Astrocyte of the hippocampus (primary cell): ENCODE data around the gene ARHGEF25.
"Not testable (repeated sequence)": the region's sequence is repeated elsewhere in the genome, so short reads cannot be mapped to it uniquely, and the experiment has no call there.

Experiments
- DNase-seq: peaks from one replicate; pipeline ENCODE4 v3.0.0; 2011; ENCODE audit warnings: low read depth, low spot score

The ARHGEF25 gene

DNA sequence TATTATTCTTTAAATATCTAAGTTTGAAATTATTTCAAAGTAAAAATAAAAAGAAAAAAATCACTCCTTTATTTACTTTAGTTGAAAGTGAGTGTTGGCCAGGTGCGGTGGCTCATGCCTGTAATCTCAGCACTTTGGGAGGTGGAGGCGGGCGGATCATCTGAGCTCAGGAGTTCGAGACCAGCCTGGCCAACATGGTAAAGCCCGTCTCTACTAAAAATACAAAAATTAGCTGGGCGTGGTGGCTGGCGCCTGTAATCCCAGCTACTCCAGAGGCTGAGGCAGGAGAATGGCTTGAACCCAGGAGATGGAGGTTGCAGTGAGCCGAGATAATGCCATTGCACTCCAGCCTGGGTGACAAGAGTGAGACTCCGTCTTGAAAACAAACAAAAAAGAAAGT is 25.5 kb downstream of the ARHGEF25 start:
- not testable (repeated sequence) for DNase-seq

DNA sequence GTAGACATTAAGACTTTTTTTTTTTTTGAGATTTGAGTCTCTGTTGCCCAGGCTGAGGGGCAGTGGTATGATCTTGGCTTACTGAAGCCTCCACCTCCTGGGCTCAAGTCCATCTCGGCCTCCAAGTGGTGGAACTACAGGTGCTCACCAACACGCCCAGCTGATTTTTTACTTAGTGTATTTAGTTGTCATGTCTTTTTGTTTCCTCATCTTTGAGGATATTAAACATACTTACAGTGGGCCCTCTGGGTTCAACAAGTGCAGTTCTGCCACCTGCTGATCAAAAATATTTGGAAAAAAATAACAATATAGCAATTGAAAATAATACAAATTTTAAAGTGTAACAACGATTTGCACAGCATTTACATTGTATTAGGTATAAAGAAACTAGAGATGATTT is 26.1 kb downstream of the ARHGEF25 start:
- no peak for DNase-seq

DNA sequence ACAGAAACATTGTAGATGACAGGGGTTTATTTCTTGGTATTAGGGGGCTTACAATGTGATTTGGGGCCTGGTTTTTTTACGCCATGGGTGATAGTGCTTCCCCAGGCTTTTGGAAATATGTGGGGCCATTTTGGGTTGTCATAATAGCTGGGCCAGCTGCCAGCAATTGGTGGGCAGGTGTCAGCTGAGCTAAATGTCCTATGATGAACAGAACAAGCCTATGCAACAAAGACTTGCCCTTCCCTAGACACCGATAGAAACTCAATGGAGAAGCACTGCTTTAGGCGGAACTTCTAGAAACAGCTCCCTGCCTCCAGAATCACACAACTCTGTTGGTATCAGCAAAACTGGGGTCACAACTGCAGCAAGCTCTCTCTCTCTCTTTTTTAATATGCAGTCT is 26.9 kb downstream of the ARHGEF25 start:
- DNase-seq = no peak

DNA sequence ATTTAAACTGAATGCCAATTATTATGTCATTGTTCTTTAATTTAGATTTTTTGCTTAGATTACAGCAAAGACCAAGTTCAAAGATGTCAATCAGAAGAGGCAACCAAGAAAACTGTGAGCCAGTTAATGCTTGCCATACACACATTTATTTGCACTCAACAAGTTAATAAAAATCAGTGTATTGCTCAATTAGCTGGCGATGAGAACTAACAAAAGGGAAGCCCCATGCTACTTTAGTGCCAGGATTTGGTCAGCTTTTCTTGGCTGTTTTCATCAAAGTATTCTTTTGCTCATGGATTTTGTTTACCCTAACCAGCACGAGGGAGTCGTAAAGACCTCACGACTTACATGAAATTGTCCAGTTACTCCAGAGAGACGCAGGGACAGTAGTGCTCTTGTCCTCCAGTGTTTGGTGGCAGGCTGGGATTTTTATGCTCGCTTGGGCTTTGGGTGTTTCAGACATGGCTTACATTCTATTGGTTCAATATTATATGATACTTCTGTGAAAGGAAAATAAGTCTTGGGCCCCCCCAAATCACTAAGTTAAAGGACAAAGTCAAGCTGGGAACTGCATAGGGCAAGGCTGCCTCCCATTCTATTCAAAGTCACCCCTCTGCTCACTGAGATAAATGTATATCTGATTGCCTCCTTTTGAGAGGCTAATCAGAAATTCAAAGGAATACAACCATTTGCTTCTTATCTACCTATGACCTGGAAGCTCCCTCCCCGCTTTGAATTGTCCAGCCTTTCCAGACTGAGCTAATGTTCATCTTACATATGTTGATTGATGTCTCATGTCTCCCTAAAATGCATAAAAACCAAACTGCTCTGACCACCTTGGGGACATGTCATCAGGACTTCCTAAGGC is 29.2 kb downstream of the ARHGEF25 start:
- DNase-seq = no peak

DNA sequence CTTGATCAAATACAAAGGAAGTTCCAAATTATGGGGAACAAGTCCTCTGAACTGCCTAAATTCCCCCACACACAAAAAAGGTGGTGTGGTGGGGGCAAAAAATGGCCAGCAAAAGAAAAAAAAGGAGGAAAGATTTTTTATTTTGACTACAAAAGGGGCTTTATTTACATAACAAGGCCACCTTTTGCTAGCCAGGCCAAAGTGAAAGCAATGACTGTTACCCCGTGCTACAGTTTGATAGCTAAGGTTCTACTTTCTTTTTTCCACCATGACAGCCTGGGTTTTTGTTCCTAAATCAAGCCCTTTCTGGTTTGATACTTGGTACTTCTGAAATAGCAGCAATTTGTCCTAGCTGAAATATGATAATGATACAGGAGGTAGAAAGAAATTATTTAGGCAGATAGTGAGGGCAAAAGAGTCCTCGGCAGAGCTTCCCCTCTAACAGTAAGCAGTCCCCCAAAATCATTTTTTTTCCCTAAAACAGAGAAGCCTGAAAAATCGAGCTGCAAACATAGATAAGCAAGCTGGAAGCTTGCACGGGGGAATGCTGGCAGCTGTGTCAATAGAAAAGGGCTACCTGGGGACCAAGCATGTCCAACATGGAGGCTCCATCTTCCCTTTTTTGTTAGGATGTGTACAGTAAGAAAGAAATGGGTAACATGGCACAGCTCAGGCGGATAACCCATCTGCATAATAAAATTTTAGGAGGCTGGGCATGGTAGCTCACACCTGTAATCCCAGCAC is 30.6 kb downstream of the ARHGEF25 start:
- no peak for DNase-seq

DNA sequence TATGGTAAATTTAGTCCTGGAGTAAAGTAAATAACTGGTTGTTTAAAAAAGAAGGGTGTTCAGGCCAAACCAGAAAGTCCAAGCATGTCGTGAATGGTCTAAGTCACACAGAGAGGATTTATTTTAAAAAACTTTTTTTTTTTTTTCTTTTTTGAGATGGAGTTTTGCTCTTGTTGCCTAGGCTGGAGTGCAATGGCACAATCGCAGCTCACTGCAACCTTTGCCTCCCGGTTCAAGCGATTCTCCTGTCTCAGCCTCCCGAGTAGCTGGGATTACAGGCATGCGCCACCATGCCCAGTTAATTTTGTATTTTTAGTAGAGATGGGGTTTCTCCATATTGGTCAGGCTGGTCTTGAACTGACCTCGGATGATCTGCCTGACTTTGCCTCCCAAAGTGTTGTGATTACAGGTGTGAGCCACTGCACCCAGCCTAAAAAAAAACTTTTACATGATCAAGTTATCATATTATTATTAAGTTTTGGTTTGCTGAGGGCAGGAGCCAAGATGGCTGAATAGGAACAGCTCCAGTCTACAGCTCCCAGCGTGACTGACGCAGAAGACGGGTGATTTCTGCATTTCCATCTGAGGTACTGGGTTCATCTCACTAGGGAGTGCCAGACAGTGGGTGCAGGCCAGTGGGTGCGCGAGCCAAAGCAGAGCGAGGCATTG is 34.9 kb downstream of the ARHGEF25 start:
- peak; percentile 25 for DNase-seq

DNA sequence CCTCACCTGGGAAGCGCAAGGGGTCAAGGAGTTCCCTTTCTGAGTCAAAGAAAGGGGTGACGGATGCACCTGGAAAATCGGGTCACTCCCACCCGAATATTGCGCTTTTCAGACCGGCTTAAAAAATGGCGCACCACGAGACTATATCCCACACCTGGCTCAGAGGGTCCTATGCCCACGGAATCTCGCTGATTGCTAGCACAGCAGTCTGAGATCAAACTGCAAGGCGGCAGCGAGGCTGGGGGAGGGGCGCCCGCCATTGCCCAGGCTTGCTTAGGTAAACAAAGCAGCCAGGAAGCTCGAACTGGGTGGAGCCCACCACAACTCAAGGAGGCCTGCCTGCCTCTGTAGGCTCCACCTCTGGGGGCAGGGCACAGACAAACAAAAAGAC is 35.4 kb downstream of the ARHGEF25 start:
- not testable (repeated sequence) for DNase-seq

DNA sequence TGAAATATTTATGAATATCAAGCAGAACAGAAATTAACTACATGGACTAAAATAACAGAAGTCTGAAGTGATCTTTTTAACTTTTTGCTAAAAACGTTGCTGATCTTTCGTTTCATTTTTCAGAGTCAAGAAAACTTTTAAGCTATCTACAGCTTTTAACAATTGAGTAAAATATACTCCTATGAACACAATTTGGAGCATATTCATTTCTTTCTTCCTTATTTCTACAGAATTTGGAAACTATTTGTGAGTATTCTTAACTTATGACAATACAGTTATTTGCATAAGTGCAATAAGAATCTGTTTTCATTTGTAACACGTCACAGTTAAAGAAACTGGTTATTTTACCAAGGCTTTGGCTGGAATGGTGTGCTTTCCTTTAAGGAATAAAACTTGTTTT is 42.8 kb downstream of the ARHGEF25 start:
- DNase-seq = no peak

DNA sequence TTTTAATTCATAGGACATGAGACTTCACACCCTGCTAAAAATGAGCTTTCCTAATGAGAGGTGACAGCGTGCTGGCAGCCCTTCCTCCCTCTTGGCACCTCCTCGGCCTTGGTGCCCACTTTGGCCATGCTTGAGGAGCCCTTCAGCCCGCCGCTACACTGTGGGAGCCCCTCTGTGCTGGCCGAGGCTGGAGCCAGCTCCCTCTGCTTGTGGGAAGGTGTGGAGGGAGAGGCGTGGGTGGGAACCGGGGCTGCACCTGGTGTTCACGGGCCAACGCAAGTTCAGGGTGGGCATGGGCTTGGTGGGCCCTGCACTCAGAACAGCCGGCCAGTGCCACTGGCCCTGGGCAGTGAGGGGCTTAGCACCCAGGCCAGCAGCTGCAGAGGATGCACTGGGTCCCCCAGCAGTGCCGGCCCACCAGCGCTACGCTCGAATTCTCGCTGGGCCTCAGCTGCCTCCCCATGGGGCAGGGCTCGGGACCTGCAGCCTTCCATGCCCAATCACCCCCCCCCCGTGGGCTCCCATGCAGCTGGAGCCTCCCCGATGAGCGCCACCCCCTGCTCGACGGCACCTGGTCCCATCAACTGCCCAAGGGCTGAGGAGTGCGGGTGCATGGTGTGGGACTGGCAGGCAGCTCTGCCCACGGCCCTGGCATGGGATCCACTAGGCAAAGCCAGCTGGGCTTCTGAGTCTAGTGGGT is 44.5 kb downstream of the ARHGEF25 start:
- no peak for DNase-seq

DNA sequence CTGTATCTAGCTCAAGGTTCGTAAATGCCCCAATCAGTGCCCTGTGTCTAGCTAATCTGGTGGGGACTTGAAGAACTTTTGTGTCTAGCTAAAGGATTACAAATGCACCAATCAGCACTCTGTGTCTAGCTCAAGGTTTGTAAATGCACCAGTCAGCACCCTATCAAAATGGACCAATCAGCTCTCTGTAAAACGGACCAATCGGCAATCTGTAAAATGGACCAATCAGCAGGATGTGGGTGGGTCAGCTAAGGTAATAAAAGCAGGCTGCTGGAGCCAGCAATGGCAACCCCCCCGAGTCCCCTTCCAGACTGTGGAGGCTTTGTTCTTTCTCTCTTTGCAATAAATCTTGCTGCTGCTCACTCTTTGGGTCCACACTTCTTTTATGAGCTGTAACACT is 45.2 kb downstream of the ARHGEF25 start:
- DNase-seq = not testable (repeated sequence)

DNA sequence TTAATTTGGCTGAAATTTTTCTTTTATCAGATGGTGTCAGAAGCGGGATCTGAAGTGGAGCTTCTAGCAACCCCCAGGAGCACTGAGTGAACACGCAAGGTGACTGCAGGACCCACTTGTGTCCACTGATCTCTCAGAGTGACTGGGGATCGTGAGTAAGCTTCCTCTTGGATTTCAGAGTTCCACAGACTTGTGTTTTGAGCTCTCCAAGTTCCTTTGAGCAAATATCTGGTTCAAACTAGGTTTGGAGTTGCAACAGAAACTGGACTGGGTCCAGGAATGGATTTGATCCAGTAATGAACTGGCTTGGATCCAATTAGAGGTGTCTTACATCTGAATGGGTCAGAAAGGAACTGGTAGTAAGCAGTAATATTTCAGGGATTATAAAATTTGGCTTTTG is 46.5 kb downstream of the ARHGEF25 start:
- DNase-seq = no peak

DNA sequence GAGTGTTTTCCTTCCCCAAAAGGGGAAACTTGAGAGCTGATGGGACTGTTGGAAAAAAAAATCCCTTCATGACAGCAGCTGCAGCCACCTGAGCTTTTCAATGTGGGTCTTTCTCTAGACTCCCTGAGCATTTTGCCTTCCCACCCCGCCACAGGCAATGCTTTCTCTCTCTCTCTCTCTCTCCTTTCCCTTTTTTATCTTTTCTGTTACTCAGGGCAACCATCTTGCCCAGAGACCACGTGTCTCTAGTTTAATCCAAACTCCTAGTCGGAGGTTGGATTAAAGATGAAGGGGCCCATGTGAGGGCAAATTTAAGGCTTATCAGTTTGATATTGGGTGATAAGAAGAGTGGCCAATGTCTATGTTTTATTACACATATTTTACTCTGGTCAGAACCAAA is 47.7 kb downstream of the ARHGEF25 start:
- DNase-seq = no peak

DNA sequence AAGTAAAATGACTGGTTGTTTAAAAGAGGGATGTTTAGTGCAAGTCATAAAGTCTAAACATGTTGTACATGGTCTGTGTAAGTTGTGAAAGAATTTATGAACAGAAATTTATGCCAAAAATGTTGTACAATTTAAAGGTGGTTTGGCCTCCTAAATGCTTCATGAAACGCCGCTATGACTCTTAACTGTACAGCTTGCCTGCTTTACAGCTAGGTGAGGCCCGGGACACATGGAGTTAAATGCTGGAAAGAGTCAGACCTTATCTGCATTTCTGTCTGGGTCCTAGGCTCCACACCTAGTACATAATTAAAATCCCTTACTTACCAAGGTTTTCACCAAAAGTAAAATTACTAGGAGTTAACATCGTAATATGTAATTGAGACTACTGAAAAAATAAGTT is 50.1 kb downstream of the ARHGEF25 start:
- no peak for DNase-seq

DNA sequence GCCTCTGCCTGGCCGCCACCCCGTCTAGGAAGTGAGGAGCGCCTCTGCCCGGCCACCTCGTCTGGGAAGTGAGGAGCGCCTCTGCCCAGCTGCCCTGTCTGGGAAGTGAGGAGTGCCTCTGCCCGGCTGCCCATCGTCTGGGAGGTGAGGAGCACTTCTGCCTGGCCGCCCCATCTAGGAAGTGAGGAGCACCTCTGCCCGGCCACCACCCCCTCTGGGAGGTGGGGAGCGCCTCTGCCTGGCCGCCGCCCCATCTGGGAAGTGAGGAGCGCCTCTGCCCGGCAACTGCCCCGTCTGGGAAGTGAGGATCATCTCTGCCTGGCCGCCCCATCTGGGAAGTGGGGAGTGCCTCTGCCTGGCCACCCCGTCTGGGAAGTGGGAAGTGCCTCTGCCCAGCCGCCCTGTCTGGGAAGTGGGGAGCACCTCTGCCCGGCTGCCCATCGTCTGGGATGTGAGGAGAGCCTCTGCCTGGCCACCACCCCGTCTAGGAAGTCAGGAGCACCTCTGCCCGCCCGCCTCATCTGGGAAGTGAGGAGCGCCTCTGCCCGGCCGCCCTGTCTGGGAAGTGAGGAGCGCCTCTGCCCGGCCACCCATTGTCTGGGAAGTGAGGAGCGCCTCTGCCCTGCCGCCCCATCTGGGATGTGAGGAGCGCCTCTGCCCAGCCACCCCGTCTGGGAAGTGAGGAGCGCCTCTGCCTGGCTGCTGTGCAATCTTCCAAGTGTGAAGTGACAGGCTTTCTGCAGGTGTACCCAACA is 54.0 kb downstream of the ARHGEF25 start:
- not testable (repeated sequence) for DNase-seq
